GM12874 (cell line): ENCODE measurements around the gene KCNF1.

Experiments used
- TF ChIP-seq, protein P1 (sequence below): IDR thresholded peaks from 2 replicates; pipeline ENCODE4 v1.5.1; 2011; ENCODE audit warnings: low read depth, mild to moderate bottlenecking, control low read depth, low read length, moderate library complexity; ENCODE audit not compliant: insufficient read depth

The KCNF1 gene

DNA sequence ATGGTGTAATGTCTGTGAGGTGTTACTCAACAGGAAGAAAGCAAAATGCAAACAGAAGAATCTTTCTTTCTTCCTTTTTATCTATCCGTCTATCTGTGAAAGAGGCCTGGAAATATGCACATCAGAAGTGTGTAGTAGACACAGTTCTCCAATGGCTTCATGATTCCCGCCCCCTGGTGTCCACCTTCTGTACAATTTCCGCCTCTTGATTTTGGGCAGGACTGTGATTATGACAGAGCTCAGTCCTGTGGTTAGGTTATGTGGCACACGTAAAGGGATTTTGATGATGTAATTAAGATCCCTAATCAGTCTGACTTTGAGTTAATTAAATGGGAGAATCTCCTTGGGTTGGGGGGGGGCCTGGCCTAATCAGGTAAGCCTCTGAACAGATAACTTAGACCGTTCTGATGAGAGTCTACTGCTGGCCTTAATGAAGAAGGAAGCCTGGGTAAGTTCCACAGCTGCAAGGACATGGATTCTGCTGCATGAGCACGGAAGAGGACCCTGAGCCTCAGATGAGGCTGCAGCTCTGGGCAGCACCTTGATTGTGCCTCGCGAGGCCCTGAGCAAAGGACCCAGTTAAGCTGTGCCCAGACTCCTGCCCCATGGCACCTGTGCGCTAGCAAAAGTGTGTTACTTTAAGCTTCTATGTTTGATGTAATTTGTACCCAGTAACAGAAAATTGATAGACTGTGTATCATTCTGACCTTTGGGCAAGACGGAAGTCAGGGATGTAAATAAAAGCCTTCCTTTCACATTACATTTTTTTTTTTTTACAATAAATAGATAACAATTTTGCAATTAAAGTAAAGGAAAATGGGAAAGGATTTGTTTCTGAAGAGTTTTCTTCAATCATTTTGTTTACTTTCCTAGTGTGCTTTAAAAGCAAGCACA, 11.3 kb upstream of the KCNF1 start:
- TF ChIP-seq, protein P1, sequence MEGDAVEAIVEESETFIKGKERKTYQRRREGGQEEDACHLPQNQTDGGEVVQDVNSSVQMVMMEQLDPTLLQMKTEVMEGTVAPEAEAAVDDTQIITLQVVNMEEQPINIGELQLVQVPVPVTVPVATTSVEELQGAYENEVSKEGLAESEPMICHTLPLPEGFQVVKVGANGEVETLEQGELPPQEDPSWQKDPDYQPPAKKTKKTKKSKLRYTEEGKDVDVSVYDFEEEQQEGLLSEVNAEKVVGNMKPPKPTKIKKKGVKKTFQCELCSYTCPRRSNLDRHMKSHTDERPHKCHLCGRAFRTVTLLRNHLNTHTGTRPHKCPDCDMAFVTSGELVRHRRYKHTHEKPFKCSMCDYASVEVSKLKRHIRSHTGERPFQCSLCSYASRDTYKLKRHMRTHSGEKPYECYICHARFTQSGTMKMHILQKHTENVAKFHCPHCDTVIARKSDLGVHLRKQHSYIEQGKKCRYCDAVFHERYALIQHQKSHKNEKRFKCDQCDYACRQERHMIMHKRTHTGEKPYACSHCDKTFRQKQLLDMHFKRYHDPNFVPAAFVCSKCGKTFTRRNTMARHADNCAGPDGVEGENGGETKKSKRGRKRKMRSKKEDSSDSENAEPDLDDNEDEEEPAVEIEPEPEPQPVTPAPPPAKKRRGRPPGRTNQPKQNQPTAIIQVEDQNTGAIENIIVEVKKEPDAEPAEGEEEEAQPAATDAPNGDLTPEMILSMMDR, result 0 out of 2 replicates have a peak, but pooled peaks have one; percentile 11

DNA sequence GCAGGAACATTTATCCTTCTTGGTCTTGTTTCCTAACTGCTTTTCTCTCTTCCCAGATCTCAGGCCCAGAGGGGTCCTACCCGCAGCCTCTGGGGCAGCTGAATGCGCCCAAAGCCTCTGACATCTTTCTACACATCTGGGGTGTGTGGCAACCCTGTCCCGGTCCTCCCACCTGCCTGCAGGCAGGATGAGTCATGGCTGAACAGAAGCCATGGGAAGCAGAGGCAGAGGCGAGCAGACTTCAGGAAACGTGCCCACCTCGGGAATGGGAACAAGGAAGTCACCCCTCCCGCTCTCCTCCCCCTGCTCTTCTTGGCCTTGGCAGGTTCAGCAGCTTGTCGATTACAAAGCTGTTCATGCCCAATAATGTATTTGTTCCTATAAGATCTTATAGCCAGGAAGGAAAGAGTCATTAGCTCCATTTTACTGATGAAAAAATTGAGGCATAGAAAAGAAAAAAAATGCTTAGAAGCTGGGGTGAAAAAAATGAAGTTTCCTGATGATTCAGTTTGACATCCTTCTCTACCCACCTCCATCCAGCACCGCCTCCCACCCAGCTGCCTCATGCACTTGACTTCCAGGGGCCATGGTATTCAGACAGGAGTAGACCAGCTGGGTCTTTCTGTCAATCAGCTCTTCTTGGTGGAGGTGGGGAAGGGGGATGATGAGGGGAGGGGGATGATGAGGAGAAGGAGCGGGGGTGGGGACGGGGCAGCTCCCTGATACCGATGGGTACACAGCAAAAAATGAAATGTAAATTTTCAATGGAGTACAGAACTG, 10.4 kb upstream of the KCNF1 start:
- TF ChIP-seq, protein P1, result no peak

- TF ChIP-seq, protein P1, result no peak
These were observed 7.9 kb upstream of the KCNF1 start for GRCh38 chr2:10903861-10904210.

DNA sequence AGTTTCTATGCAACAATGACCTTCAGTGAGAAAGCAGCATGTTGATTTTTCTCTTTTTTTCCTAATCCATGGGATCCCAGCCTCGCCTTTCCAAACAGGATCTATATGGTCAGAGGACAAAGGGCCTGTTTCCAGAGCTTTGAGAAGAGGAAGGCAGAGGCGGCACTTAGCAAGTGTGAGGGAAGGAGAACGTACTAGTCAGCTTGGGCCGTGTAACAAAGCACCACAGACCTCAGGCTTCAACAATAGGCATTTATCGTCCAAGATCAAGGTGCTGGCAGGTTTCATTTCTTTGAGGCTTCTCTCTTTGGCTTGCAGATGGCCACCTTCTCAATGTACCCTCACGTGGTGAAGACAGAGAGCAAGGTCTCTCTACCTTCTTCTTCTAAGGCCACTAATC, 7.3 kb upstream of the KCNF1 start:
- TF ChIP-seq, protein P1, result no peak

GRCh38 chr2:10905006-10905861, 6.5 kb upstream of the KCNF1 start:
- TF ChIP-seq, protein P1, result no peak

DNA sequence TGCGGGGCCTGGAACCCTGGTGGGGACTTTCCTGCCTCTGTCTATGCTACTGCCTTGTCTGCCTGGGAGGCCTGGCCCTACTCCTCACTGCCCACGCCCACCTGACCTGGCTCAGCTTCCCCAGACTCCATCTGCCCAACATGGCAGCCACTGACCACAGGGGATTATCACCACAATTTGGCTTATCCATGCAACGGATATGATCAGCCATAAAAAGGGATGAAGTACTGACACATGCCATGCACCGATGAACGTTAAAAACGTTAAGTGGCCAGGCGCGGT, 5.9 kb upstream of the KCNF1 start:
- TF ChIP-seq, protein P1, result no peak

DNA sequence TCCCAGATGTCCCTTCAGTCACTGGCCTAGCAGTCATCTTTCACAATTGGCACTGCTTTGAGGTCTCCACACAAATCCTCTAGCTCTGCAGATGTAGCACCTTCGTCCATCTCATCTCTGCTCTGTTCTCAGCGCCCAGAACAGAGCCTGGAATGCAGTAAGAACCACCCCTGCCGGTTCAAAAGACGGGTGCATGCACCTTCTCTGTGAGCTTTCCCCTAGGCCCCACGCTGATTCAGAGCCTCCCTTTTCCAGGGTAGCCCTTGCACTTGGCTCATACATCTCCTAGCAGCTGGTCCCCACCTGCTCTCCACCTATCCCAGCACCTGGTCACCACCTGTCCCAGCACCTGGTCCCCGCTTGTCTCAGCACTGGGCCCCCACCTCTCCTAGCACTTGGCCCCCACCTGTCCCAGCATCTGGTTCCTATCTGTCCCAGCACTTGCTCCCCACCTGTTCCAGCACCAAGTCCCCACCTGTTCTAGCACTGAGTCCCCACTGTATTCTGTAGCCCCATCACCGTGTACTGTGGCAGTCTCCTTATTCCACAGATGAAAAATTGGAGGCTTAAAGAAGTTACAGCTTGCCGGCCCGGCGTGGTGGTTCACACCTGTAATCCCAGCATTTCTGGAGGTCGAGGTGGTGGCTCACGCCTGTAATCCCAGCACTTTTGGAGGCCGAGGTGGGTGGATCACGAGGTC, 4.7 kb upstream of the KCNF1 start:
- TF ChIP-seq, protein P1, result no peak
